Measurements from ENCODE around the gene CTBP2. TPM values are rescaled to one million over a fixed set of nuclear protein-coding genes. Genes with fewer than 3 reads are reported as not detected.
A peak's percentile ranks its signal among the peaks of the same experiment; 100 is the strongest.

CTBP2 gene
- total RNA-seq, 1 experiment from 2014 or later = 191 TPM

DNA sequence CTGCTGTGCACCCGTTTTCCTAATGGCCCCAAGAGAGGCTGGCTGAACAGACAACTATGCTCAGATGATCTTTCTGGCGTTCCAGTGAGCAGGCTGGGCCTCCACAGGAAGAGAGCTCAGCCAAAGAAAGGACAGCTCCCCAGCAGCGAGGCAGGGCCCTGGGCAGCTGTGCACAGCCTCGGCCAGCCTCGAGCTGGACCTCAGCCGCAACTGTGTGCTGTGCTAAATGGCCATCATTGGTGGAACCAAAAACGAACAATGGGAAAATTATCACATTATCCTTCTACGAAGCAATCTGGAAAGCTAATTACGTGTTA, 97.5 kb downstream of the CTBP2 start:
- Mint-ChIP-seq H3K27ac (peak overlapping the region; percentile 97), H3K27me3 (ENCODE audit: low read depth) (no peaks in the 10 kb centered on the region), H3K4me3 (no peak overlapping the region), H3K9me3 (no peaks in the 10 kb centered on the region), H3K36me3 (peaks cover 24% of the 10 kb centered on the region), H3K4me1 (peaks cover 93% of the 10 kb centered on the region)
- ATAC-seq (no peak), DNase-seq (ENCODE audit: low spot score) (no peak)
- TF ChIP-seq ZNF138 (CRISPR knock-in tag; conservative IDR thresholded peaks at IDR 0.05) = no peak
- TF ChIP-seq, protein P1, sequence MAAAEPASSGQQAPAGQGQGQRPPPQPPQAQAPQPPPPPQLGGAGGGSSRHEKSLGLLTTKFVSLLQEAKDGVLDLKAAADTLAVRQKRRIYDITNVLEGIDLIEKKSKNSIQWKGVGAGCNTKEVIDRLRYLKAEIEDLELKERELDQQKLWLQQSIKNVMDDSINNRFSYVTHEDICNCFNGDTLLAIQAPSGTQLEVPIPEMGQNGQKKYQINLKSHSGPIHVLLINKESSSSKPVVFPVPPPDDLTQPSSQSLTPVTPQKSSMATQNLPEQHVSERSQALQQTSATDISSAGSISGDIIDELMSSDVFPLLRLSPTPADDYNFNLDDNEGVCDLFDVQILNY (CRISPR knock-in tag; IDR thresholded peaks at IDR 0.05) = no peak
- TF ChIP-seq NR2C2 (CRISPR knock-in tag; IDR thresholded peaks at IDR 0.05) = no peak
- TF ChIP-seq ZNF423 (CRISPR knock-in tag; IDR thresholded peaks at IDR 0.05) = no peak
- no peak for TF ChIP-seq FOXJ3 (CRISPR knock-in tag; IDR thresholded peaks at IDR 0.05; ENCODE audit: borderline replicate concordance)
- TF ChIP-seq TP53 (CRISPR knock-in tag; IDR thresholded peaks at IDR 0.05) = no peak
- no peak for TF ChIP-seq JUN (CRISPR knock-in tag; IDR thresholded peaks at IDR 0.05)
- TF ChIP-seq SMAD4 (CRISPR knock-in tag; IDR thresholded peaks at IDR 0.05) = no peak
- TF ChIP-seq ETV6 (CRISPR knock-in tag; IDR thresholded peaks at IDR 0.05) = no peak
- no peak for TF ChIP-seq ZNF512 (CRISPR knock-in tag; IDR thresholded peaks at IDR 0.05; ENCODE audit: borderline replicate concordance)
- TF ChIP-seq ZNF671 (CRISPR knock-in tag; IDR thresholded peaks at IDR 0.05) = no peak
- no peak for TF ChIP-seq EMX1 (CRISPR knock-in tag; IDR thresholded peaks at IDR 0.05)
- TF ChIP-seq HMGA2 (CRISPR knock-in tag; IDR thresholded peaks at IDR 0.05) = no peak
- no peak for TF ChIP-seq ZNF263 (CRISPR knock-in tag; IDR thresholded peaks at IDR 0.05; ENCODE audit: low read depth)
- no peak for TF ChIP-seq CTCF (IDR thresholded peaks at IDR 0.05)
- no peak for TF ChIP-seq CBFB (CRISPR knock-in tag; IDR thresholded peaks at IDR 0.05; ENCODE audit: low read depth)
- TF ChIP-seq ZNF219 (CRISPR knock-in tag; IDR thresholded peaks at IDR 0.05; ENCODE audit: borderline replicate concordance) = no peak
- TF ChIP-seq USF2 (CRISPR knock-in tag; IDR thresholded peaks at IDR 0.05) = no peak
- no peak for TF ChIP-seq ZNF232 (CRISPR knock-in tag; IDR thresholded peaks at IDR 0.05)
- TF ChIP-seq, protein P2, sequence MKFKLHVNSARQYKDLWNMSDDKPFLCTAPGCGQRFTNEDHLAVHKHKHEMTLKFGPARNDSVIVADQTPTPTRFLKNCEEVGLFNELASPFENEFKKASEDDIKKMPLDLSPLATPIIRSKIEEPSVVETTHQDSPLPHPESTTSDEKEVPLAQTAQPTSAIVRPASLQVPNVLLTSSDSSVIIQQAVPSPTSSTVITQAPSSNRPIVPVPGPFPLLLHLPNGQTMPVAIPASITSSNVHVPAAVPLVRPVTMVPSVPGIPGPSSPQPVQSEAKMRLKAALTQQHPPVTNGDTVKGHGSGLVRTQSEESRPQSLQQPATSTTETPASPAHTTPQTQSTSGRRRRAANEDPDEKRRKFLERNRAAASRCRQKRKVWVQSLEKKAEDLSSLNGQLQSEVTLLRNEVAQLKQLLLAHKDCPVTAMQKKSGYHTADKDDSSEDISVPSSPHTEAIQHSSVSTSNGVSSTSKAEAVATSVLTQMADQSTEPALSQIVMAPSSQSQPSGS (CRISPR knock-in tag; IDR thresholded peaks at IDR 0.05; ENCODE audit: borderline replicate concordance, low read depth) = no peak
- POLR2A ChIA-PET = interaction anchor here (1.2 kb wide), 1 partner anchor 92 kb away, joined by 3 read pairs; no protein-coding TSS in a partner anchor
- CTCF ChIA-PET = interaction anchor here (1.0 to 5.2 kb wide), 5 partner anchors 8 to 70 kb away, joined by 3 to 74 read pairs (median 5); no protein-coding TSS in a partner anchor

- ChIA-PET POLR2A (interaction anchor here (1.2 kb wide), 1 partner anchor 93 kb away, joined by 3 read pairs; no protein-coding TSS in a partner anchor), CTCF (interaction anchor here (0.9 to 5.2 kb wide), 15 partner anchors 8 to 70 kb away, joined by 3 to 74 read pairs (median 6); no protein-coding TSS in a partner anchor)
- DNase-seq (ENCODE audit: low spot score) (no peak), ATAC-seq (no peak)
- Mint-ChIP-seq H3K36me3 (peaks cover 26% of the 10 kb centered on the region), H3K9me3 (no peaks in the 10 kb centered on the region), H3K27me3 (ENCODE audit: low read depth) (no peaks in the 10 kb centered on the region), H3K4me3 (no peak overlapping the region), H3K4me1 (peaks cover 93% of the 10 kb centered on the region), H3K27ac (peak overlapping the region; percentile 92)
- TF ChIP-seq FOXP4 (CRISPR knock-in tag; IDR thresholded peaks at IDR 0.05) (no peak), E2F1 (CRISPR knock-in tag; IDR thresholded peaks at IDR 0.05) (no peak), SOX15 (CRISPR knock-in tag; IDR thresholded peaks at IDR 0.05) (no peak)
These were observed 98.0 kb downstream of the CTBP2 start for GRCh38 chr10:125062227-125062913.

Measured in WTC11 (cell line).